B cell (primary cell): ENCODE measurements around the gene GLB1L3.

Experiments used
- EZH2 ChIP-seq: IDR thresholded peaks from 2 replicates; pipeline ENCODE4 v1.6.1; 2012; ENCODE audit warnings: borderline replicate concordance, low read depth, mild to moderate bottlenecking, moderate library complexity, low read length; ENCODE audit not compliant: insufficient read depth, poor library complexity, severe bottlenecking
- TF ChIP-seq, protein P1 (sequence below): fragments of 200-600 bp; IDR thresholded peaks from one replicate; pipeline ENCODE4 v1.8.0; 2022; ENCODE audit warnings: antibody characterized with exemption, mild to moderate bottlenecking

DNA sequence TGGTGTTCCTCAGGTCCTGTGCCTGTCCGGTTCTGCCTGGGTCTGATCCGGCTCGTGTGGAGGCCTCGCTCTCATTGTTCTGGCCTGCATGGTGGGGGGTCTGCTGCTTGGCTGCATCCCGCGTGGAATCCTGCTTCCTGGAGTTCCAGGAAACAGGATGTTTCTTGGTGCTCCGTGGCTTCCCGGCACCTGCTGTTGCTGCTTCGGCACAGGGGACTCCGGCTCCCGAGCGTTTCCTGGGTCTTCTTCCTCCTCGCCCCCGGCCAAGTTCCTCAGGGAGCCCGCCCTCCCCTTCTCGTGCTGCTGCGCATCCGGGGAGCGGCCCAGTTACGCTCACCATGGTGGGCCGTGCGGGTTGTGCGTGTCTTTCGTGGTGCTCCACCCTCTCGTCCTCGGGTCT is 85.5 kb downstream of the GLB1L3 start:
- TF ChIP-seq, protein P1, sequence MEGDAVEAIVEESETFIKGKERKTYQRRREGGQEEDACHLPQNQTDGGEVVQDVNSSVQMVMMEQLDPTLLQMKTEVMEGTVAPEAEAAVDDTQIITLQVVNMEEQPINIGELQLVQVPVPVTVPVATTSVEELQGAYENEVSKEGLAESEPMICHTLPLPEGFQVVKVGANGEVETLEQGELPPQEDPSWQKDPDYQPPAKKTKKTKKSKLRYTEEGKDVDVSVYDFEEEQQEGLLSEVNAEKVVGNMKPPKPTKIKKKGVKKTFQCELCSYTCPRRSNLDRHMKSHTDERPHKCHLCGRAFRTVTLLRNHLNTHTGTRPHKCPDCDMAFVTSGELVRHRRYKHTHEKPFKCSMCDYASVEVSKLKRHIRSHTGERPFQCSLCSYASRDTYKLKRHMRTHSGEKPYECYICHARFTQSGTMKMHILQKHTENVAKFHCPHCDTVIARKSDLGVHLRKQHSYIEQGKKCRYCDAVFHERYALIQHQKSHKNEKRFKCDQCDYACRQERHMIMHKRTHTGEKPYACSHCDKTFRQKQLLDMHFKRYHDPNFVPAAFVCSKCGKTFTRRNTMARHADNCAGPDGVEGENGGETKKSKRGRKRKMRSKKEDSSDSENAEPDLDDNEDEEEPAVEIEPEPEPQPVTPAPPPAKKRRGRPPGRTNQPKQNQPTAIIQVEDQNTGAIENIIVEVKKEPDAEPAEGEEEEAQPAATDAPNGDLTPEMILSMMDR: no peak
- TF ChIP-seq EZH2: no peak
